Colon (tissue), 2 donors: Measurements from ENCODE around the gene NEFH.
"Not testable (repeated sequence)": the region's sequence is repeated elsewhere in the genome, so short reads cannot be mapped to it uniquely, and the experiment has no call there.

Experiments
- FAIRE-seq: peaks from 2 replicates; lab custom pipeline; 2012; peaks lifted over from hg19 to GRCh38; lab: Jason Lieb, UNC
- donor health status: control.
- donor health status: control.

Gene NEFH

GRCh38 chr22:29464581-29464980 is 15.4 kb upstream of the NEFH start:
- no peak for FAIRE-seq

- FAIRE-seq, result no peak
These were observed 10.3 kb upstream of the NEFH start for GRCh38 chr22:29469755-29470154.

DNA sequence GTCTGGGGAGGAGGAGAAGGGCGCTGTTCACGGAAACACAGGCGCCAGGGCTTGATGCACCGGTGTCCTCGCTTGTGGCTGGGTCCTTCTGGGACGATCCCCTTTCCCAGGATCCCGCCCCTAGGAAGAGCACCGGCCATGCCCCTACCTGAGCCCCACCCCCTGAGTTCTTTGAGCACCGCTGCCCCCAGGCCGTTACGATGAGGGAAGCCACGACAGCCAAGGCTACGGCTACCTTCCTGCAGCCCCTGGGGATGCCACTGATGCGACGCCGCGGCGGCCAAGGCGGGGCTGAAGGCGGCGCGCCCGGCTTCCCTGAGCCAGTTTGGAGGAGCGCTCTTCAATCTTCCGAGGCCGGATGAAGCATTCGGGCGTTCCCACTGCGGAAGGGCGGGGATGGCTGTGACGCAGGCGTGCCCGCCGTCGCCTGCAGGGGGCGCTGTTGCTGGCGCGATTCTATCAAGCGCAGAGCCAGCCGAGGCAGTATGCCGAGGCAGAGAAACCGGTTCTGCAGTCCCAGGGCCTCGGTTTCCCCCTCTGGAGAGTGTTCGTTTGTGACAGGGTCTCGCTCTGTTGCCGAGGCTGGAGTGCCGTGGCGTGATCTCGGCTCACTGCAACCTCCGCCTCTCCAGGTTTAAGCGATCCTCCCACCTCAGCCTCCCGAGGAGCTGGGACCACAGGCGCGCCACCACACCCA is 9.7 kb upstream of the NEFH start:
- FAIRE-seq, result no peak

DNA sequence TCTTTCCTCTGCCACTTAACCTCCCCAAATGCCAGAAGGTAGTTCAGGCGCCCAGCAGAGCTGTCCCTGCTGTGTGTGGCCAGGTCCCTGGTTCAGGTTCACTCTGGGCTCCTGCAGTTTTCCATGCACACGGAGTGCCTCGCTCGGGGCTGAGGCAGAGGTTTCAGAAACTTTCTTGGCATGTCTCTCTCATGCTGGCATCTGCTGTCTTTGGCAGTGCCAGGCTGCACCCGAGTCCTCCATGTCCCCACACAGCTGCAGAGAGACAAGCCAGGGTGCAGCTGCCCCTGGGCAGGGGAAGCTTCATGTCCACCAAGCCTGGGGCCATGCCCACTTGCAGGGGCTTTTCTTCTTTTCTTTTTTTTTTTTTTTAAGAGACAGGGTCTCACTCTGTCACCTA is 7.0 kb upstream of the NEFH start:
- FAIRE-seq, result no peak

DNA sequence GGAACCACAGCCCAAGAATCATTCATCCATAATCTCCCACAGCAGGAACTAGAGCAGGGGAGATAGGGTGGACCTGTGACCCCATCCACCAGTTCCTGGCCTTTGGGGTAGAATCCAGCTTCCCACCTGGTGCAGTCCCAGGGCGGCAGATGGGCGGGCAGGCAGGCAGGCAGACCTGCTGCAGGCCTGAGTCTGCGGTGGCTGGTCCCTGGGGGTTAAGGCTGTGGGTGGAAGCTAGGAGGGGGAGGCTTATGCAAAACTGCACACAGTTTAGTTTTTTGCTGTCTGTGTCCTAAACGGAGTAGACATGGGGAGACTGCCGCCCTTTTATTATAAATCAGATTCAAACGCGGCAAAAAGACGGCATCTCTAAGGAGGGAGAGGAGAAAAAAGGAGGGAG is 4.5 kb upstream of the NEFH start:
- FAIRE-seq, result no peak

DNA sequence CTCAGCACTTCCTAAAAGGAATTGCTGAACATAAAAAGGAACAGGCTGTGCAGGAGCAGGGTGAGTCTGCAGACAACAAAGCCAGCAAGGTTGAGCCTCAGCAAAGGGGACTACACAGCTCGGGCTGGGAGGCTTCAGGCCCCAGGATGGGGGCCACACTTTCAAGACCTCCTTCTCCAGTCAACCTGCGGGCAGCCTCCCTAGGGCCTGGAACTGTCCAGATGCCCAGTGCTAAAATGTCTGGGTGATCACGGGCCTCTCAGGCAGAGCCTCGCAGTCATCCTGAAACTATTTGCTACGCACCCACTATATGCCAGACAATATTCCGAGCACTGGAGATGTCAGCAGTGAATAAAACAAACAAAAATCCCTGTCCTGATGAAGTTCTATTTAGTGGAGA is 3.9 kb upstream of the NEFH start:
- FAIRE-seq, result no peak

- FAIRE-seq, result no peak
These were observed 2.2 kb upstream of the NEFH start for GRCh38 chr22:29477723-29478318.

GRCh38 chr22:29478326-29479276 is 1.4 kb upstream of the NEFH start:
- FAIRE-seq, result no peak

- no peak for FAIRE-seq
These were observed 169 bp downstream of the NEFH start for GRCh38 chr22:29480262-29480511.

DNA sequence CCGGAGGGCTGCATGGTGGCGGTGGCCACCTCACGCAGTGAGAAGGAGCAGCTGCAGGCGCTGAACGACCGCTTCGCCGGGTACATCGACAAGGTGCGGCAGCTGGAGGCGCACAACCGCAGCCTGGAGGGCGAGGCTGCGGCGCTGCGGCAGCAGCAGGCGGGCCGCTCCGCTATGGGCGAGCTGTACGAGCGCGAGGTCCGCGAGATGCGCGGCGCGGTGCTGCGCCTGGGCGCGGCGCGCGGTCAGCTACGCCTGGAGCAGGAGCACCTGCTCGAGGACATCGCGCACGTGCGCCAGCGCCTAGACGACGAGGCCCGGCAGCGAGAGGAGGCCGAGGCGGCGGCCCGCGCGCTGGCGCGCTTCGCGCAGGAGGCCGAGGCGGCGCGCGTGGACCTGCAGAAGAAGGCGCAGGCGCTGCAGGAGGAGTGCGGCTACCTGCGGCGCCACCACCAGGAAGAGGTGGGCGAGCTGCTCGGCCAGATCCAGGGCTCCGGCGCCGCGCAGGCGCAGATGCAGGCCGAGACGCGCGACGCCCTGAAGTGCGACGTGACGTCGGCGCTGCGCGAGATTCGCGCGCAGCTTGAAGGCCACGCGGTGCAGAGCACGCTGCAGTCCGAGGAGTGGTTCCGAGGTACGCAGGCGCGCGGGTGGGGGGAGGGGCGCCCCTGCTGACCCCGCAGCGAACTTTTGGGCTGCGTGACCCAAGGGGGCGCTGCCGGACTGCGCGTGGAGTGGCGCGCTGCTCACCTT is 670 bp downstream of the NEFH start:
- no peak for FAIRE-seq

GRCh38 chr22:29481265-29482000 is 1.4 kb downstream of the NEFH start:
- FAIRE-seq, result no peak

GRCh38 chr22:29482253-29482652 is 2.2 kb downstream of the NEFH start:
- FAIRE-seq, result no peak

GRCh38 chr22:29482726-29483125 is 2.7 kb downstream of the NEFH start:
- no peak for FAIRE-seq

- no peak for FAIRE-seq
These were observed 3.2 kb downstream of the NEFH start for GRCh38 chr22:29483254-29483653.

DNA sequence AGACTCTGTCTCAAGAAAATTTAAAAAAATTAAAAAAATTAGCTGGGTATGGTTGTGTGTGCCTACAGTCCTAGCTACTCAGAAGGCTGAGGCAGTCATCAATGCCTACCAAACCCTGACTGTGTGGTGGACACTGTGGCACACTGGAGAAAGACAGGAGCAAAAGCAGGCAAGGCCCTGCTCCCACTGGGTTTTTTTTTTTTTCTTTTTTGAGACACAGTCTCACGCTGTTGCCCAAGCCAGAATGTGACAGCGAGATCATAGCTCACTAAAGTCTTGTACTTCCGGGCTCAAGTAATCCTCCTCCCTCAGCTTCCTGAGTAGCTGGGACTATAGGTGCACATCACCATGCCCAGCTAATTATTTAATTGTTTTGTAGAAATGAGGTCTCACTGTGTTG is 4.6 kb downstream of the NEFH start:
- FAIRE-seq, result no peak

GRCh38 chr22:29485448-29485847 is 5.4 kb downstream of the NEFH start:
- FAIRE-seq, result no peak

- FAIRE-seq, result no peak
These were observed 7.5 kb downstream of the NEFH start for GRCh38 chr22:29487426-29487986.

GRCh38 chr22:29489127-29489780 is 9.2 kb downstream of the NEFH start:
- not testable (repeated sequence) for FAIRE-seq

DNA sequence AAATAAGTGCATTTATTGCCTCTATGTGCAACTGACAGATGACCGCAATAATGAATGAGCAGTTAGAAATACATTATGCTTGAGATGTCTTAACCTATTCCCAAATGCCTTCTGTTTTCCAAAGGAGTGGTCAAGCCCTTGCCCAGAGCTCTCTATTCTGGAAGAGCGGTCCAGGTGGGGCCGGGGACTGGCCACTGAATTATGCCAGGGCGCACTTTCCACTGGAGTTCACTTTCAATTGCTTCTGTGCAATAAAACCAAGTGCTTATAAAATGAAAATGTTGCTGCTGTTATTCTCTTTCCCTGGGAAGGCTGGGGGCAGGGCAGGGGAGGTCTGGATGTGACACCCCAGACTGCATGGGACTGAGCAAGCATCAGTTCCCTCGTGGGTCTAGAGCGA is 11.0 kb downstream of the NEFH start:
- FAIRE-seq, result no peak

GRCh38 chr22:29493636-29494035 is 13.6 kb downstream of the NEFH start:
- no peak for FAIRE-seq

- FAIRE-seq, result no peak
These were observed 19.8 kb downstream of the NEFH start for GRCh38 chr22:29499852-29500251.
